ENCODE measurements around the gene PPP1R16B.

DNA sequence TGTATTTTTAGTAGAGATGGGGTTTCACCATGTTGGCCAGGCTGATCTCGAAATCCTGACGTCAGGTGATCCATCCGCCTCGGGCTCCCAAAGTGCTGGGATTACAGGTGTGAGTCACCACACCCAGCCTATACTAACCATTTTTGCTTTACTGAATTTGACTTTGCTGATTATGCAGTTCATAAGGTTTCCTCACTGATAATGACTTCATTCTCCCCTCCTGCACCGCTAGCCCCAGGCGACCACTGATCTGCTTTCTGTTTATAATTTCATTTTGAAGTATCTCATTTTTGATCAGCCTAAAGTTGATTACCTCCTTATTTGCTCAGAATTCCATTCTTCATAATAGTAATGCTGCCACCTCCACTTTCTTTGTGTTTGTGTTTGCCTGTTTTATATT, 72.0 kb downstream of the PPP1R16B start:
- TF ChIP-seq, protein P1, sequence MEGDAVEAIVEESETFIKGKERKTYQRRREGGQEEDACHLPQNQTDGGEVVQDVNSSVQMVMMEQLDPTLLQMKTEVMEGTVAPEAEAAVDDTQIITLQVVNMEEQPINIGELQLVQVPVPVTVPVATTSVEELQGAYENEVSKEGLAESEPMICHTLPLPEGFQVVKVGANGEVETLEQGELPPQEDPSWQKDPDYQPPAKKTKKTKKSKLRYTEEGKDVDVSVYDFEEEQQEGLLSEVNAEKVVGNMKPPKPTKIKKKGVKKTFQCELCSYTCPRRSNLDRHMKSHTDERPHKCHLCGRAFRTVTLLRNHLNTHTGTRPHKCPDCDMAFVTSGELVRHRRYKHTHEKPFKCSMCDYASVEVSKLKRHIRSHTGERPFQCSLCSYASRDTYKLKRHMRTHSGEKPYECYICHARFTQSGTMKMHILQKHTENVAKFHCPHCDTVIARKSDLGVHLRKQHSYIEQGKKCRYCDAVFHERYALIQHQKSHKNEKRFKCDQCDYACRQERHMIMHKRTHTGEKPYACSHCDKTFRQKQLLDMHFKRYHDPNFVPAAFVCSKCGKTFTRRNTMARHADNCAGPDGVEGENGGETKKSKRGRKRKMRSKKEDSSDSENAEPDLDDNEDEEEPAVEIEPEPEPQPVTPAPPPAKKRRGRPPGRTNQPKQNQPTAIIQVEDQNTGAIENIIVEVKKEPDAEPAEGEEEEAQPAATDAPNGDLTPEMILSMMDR (IDR thresholded peaks at IDR 0.05) = no peak
- no peak for TF ChIP-seq POLR2A (IDR thresholded peaks at IDR 0.05)
